CD8-positive, alpha-beta memory T cell (primary cell): ENCODE results near the gene TGFBR3L. TPM values are rescaled to one million over a fixed set of nuclear protein-coding genes. Genes with fewer than 3 reads are reported as not detected.

ENCODE experiments used
- CTCF ChIA-PET: fragments of 350-600 bp; sonication (Branson Sonifier 250); formaldehyde crosslinking; loops from one replicate; lab custom pipeline; 2021; ENCODE audit warnings: antibody characterized with exemption; lab: Charles Lee
- POLR2A ChIA-PET: fragments of 350-600 bp; sonication (Branson Sonifier 250); formaldehyde crosslinking; loops from one replicate; lab custom pipeline; 2021; ENCODE audit warnings: antibody characterized with exemption; lab: Charles Lee
- DNase-seq, 5 donors: peaks; one replicate each; pipeline versions ENCODE4 v3.0.0 to v3.0.0-alpha.2; 2020 to 2022; ENCODE audit warnings: mixed read lengths in 1 of 5
- H3K27ac ChIP-seq: one replicate; pipeline ENCODE4 v1.7.0; 2013; ENCODE audit warnings: low read depth, mild to moderate bottlenecking, low read length, moderate library complexity
- H3K27me3 ChIP-seq: 2 replicates; pipeline ENCODE4 v1.7.0; 2013; ENCODE audit warnings: low read length, mild to moderate bottlenecking; ENCODE audit not compliant: insufficient read depth, poor library complexity, severe bottlenecking
- H3K36me3 ChIP-seq: 2 replicates; pipeline ENCODE4 v1.7.0; 2013; ENCODE audit warnings: mild to moderate bottlenecking, low read length, moderate library complexity; ENCODE audit not compliant: insufficient read depth
- H3K4me1 ChIP-seq: 2 replicates; pipeline ENCODE4 v1.7.0; 2013; ENCODE audit warnings: mild to moderate bottlenecking, low read length, moderate library complexity; ENCODE audit not compliant: insufficient read depth
- H3K4me3 ChIP-seq: 2 replicates; pipeline ENCODE4 v1.7.0; 2013; ENCODE audit warnings: mild to moderate bottlenecking, low read length
- H3K9me3 ChIP-seq: 2 replicates; pipeline ENCODE4 v1.7.0; 2013; ENCODE audit warnings: mild to moderate bottlenecking, low read length
- H3K27ac Mint-ChIP-seq, 8 donors: one replicate each; pipeline ENCODE4 v1.8.0; 2020 to 2021; ENCODE audit warnings: mixed read lengths in 8 of 8, mild to moderate bottlenecking in 6 of 8, inconsistent platforms in 3 of 8, moderate library complexity in 3 of 8
- H3K27me3 Mint-ChIP-seq, 2 donors: one replicate each; pipeline ENCODE4 v1.8.0; 2020 to 2021; ENCODE audit warnings: mixed read lengths in 2 of 2, mild to moderate bottlenecking in 1 of 2, moderate library complexity in 1 of 2
- H3K36me3 Mint-ChIP-seq, 3 donors: one replicate each; pipeline ENCODE4 v1.8.0; 2020 to 2021; ENCODE audit warnings: mixed read lengths in 3 of 3, inconsistent platforms in 1 of 3, mild to moderate bottlenecking in 1 of 3
- H3K4me1 Mint-ChIP-seq, 3 donors: one replicate each; pipeline ENCODE4 v1.8.0; 2020 to 2021; ENCODE audit warnings: mixed read lengths in 3 of 3, inconsistent platforms in 1 of 3, mild to moderate bottlenecking in 1 of 3
- H3K4me3 Mint-ChIP-seq, 7 donors: one replicate each; pipeline ENCODE4 v1.8.0; 2020 to 2021; ENCODE audit warnings: mixed read lengths in 7 of 7, mild to moderate bottlenecking in 6 of 7, moderate library complexity in 4 of 7, inconsistent platforms in 2 of 7
- H3K9me3 Mint-ChIP-seq, 5 donors: one replicate each; pipeline ENCODE4 v1.8.0; 2020 to 2022; ENCODE audit warnings: mixed read lengths in 5 of 5, mild to moderate bottlenecking in 3 of 5, moderate library complexity in 2 of 5, inconsistent platforms in 1 of 5
- polyA plus RNA-seq: library from polyadenylated mRNA; unstranded; fragments of 300-500 nt; fragmentation: Illumina TruSeq; gene quantifications from one replicate; pipeline ENCODE4 v1.2.3, GENCODE V29; 2021
- total RNA-seq, 2 experiments: library from RNA; stranded (reverse); gene quantifications; one replicate each; pipeline ENCODE4 v1.2.3, GENCODE V29; 2021

The TGFBR3L gene
- total and polyA plus RNA-seq, 3 experiments from 2014 or later = 1.3 to 8.6 (median 7.7) TPM

- peaks cover 0 to 2% (median 0%) of the 10 kb centered on the region in 5 donors for H3K9me3 Mint-ChIP-seq
- peak overlapping the region; percentile 57 to 85 (median 78) for H3K4me3 Mint-ChIP-seq
- H3K4me1 ChIP-seq = peaks cover 21% of the 10 kb centered on the region
- peaks cover 0 to 13% (median 0%) of the 10 kb centered on the region in 3 donors for H3K36me3 Mint-ChIP-seq
- CTCF ChIA-PET = no interaction called here
- H3K4me1 Mint-ChIP-seq = peaks cover 18 to 47% (median 26%) of the 10 kb centered on the region in 3 donors
- H3K4me3 ChIP-seq = no peak overlapping the region
- H3K36me3 ChIP-seq = no peaks in the 10 kb centered on the region
- H3K27me3 ChIP-seq = no peaks in the 10 kb centered on the region
- H3K27ac ChIP-seq = no peak overlapping the region
- peak; percentile 71 to 86 (median 73) for DNase-seq
- peaks cover 0 to 1% of the 10 kb centered on the region in 2 donors for H3K27me3 Mint-ChIP-seq
- POLR2A ChIA-PET = no interaction called here
- H3K9me3 ChIP-seq = no peaks in the 10 kb centered on the region
- H3K27ac Mint-ChIP-seq = peak overlapping the region in 6 of 8 donors; percentile 60 to 84 (median 80)
These were observed 10.7 kb downstream of the TGFBR3L start for GRCh38 chr19:7925171-7925851.

DNA sequence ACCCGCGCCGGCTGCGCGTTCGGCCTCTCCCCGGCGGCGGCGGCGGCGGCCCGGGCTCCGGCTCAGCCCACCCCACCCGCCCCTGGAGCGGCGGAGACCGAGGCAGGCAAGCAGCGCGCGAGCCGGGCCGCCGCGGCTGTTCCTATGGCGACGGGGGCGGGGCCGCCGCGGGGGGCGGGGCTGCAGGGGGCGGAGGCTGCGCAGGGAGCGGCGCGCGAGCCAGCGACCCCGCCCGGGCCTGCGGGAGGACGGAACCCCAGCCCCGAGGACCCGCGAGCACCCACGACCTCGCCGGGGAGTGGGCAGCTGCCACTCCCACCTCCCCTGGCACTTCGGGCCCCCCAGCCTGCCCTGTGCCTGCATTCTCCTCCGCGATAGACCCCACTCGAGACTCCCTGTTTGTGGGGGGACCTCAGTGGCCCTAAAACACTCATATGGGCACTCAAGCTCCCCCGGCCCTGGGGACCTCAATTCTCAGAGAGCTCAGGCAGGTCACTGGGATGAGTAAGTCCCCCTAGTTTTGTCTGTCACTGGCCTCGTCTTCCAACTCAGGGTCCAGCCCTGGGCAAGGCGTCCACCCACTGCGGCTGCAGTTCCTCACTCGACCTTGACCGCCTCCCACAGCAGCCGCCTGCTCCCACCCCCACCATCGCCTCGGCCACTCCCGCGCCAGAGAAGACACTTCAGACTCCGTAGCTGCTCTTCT, 11.5 kb downstream of the TGFBR3L start, which contains the start of gene CTXN1:
TSS of gene CTXN1 (minus strand) at position 115 of the 706 bp plus-strand sequence. CDS start 597 bp downstream, outside the sequence.
- no peak within 1 kb of the TSS for H3K27ac ChIP-seq
- CTCF ChIA-PET = interaction anchor here (1.3 kb wide), 1 partner anchor 18 kb away, joined by 3 read pairs; no protein-coding TSS in a partner anchor
- peak within 1 kb of the TSS; percentile 62 to 85 (median 78) for H3K4me3 Mint-ChIP-seq
- H3K27me3 Mint-ChIP-seq = peaks cover 0 to 1% of the 10 kb centered on the region in 2 donors
- peaks cover 18% of the 10 kb centered on the region for H3K4me1 ChIP-seq
- H3K4me1 Mint-ChIP-seq = peaks cover 14 to 43% (median 21%) of the 10 kb centered on the region in 3 donors
- H3K4me3 ChIP-seq = no peak within 1 kb of the TSS
- peak; percentile 61 to 84 (median 75) for DNase-seq
- no peaks in the 10 kb centered on the region for H3K9me3 ChIP-seq
- peak within 1 kb of the TSS in 7 of 8 donors; percentile 60 to 84 (median 78) for H3K27ac Mint-ChIP-seq
- peaks cover 0 to 21% (median 1%) of the 10 kb centered on the region in 3 donors for H3K36me3 Mint-ChIP-seq
- H3K9me3 Mint-ChIP-seq = peaks cover 0 to 2% (median 0%) of the 10 kb centered on the region in 5 donors
- H3K36me3 ChIP-seq = no peaks in the 10 kb centered on the region
- H3K27me3 ChIP-seq = no peaks in the 10 kb centered on the region
- POLR2A ChIA-PET = no interaction called here

- peaks cover 12 to 35% (median 17%) of the 10 kb centered on the region in 3 donors for H3K4me1 Mint-ChIP-seq
- POLR2A ChIA-PET = interaction anchor here (0.6 to 2.9 kb wide), 2 partner anchors 17 to 146 kb away, joined by 3 to 18 read pairs; partner anchors contain the start of gene TIMM44
These were observed 12.3 kb downstream of the TGFBR3L start for GRCh38 chr19:7926727-7927604.

DNA sequence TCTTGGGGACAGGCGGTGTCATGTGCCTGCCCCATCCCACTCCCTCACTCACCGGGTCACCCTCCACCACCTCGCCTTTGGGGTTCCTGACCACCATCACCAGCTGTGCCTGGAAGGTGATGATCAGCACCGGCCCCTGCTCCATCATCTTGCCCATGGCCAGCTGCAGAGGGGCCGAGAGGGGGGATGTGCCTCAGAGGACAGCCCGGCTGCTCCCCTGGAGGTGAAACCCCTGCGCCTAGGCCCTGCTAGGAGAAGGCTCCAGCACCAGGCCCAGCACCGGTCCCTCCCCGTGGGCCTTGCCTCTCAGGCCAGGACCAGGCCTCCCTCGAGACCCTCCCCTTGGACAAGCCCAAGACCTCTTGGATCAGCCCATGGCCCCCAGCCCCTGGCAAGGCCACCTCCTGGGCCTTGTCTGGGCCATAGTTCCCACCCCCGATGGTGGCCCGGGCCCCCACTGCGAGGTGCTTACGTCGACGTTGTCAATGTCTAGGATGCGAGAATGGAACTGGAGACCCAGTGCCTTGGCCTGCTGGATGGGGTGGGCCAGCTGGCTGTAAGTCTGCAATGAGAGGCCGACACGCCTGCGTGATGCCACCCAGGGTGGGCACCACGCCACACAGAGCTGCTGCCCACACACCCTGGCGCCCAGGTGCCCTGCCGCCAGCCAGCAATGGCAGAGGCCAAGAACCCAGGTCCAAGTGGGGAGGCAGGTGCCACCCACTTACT, 13.1 kb downstream of the TGFBR3L start:
- POLR2A ChIA-PET = interaction anchor here (0.6 to 2.9 kb wide), 2 partner anchors 16 to 145 kb away, joined by 3 to 18 read pairs; partner anchors contain the start of gene TIMM44

More at GRCh38 chr19:7926727-7927604, 12.3 kb downstream of the TGFBR3L start:
- Histone ChIP-seq H3K9me3 (no peaks in the 10 kb centered on the region), H3K4me3 (no peak overlapping the region), H3K27ac (no peak overlapping the region), H3K4me1 (peaks cover 10% of the 10 kb centered on the region), H3K27me3 (no peaks in the 10 kb centered on the region), H3K36me3 (no peaks in the 10 kb centered on the region)
- no peak for DNase-seq
- peak overlapping the region in 5 of 7 donors; percentile 23 to 69 (median 62) for H3K4me3 Mint-ChIP-seq
- H3K36me3 Mint-ChIP-seq = peaks cover 0 to 21% (median 1%) of the 10 kb centered on the region in 3 donors
- no peaks in the 10 kb centered on the region for H3K27me3 Mint-ChIP-seq
- H3K9me3 Mint-ChIP-seq = peaks cover 0 to 2% (median 0%) of the 10 kb centered on the region in 5 donors
- CTCF ChIA-PET = interaction anchor here (1.3 kb wide), 1 partner anchor 18 kb away, joined by 3 read pairs; no protein-coding TSS in a partner anchor
- H3K27ac Mint-ChIP-seq = peak overlapping the region in 3 of 8 donors; percentile 36 to 63 (median 37)

GRCh38 chr19:7928334-7928706, 13.7 kb downstream of the TGFBR3L start:
- Mint-ChIP-seq H3K27ac (peak overlapping the region in 5 of 8 donors; percentile 12 to 90 (median 70)), H3K4me1 (peaks cover 9 to 26% (median 17%) of the 10 kb centered on the region in 3 donors), H3K27me3 (no peaks in the 10 kb centered on the region), H3K36me3 (peaks cover 0 to 26% (median 1%) of the 10 kb centered on the region in 3 donors), H3K9me3 (peaks cover 0 to 2% (median 0%) of the 10 kb centered on the region in 5 donors), H3K4me3 (peak overlapping the region in 1 of 7 donors; percentile 74)
- ChIA-PET CTCF (interaction anchor here (1.2 to 4.7 kb wide), 3 partner anchors 9 to 59 kb away, joined by 3 to 41 read pairs (median 5); partner anchors contain the start of gene TIMM44), POLR2A (interaction anchor here (2.9 kb wide), 1 partner anchor 16 kb away, joined by 18 read pairs; the partner anchor contains the start of gene TIMM44)
- H3K27me3 ChIP-seq = no peaks in the 10 kb centered on the region
- no peak for DNase-seq
- H3K4me1 ChIP-seq = peaks cover 9% of the 10 kb centered on the region
- H3K36me3 ChIP-seq = peaks cover 9% of the 10 kb centered on the region
- H3K4me3 ChIP-seq = no peak overlapping the region
- no peak overlapping the region for H3K27ac ChIP-seq
- no peaks in the 10 kb centered on the region for H3K9me3 ChIP-seq

More for the DNA sequence above, 13.1 kb downstream of the TGFBR3L start:
- H3K4me1 Mint-ChIP-seq = peaks cover 11 to 31% (median 17%) of the 10 kb centered on the region in 3 donors
- no peak for DNase-seq
- peaks cover 0 to 2% (median 0%) of the 10 kb centered on the region in 5 donors for H3K9me3 Mint-ChIP-seq
- H3K27ac ChIP-seq = no peak overlapping the region
- no peaks in the 10 kb centered on the region for H3K27me3 Mint-ChIP-seq
- H3K9me3 ChIP-seq = no peaks in the 10 kb centered on the region
- peak overlapping the region in 1 of 8 donors; percentile 79 for H3K27ac Mint-ChIP-seq
- H3K4me1 ChIP-seq = peaks cover 9% of the 10 kb centered on the region
- H3K36me3 ChIP-seq = peaks cover 7% of the 10 kb centered on the region
- H3K4me3 Mint-ChIP-seq = peak overlapping the region in 1 of 7 donors; percentile 74
- CTCF ChIA-PET = interaction anchor here (1.2 to 4.7 kb wide), 3 partner anchors 10 to 58 kb away, joined by 3 to 41 read pairs (median 5); partner anchors contain the start of gene TIMM44
- H3K4me3 ChIP-seq = no peak overlapping the region
- peaks cover 0 to 23% (median 1%) of the 10 kb centered on the region in 3 donors for H3K36me3 Mint-ChIP-seq
- H3K27me3 ChIP-seq = no peaks in the 10 kb centered on the region

DNA sequence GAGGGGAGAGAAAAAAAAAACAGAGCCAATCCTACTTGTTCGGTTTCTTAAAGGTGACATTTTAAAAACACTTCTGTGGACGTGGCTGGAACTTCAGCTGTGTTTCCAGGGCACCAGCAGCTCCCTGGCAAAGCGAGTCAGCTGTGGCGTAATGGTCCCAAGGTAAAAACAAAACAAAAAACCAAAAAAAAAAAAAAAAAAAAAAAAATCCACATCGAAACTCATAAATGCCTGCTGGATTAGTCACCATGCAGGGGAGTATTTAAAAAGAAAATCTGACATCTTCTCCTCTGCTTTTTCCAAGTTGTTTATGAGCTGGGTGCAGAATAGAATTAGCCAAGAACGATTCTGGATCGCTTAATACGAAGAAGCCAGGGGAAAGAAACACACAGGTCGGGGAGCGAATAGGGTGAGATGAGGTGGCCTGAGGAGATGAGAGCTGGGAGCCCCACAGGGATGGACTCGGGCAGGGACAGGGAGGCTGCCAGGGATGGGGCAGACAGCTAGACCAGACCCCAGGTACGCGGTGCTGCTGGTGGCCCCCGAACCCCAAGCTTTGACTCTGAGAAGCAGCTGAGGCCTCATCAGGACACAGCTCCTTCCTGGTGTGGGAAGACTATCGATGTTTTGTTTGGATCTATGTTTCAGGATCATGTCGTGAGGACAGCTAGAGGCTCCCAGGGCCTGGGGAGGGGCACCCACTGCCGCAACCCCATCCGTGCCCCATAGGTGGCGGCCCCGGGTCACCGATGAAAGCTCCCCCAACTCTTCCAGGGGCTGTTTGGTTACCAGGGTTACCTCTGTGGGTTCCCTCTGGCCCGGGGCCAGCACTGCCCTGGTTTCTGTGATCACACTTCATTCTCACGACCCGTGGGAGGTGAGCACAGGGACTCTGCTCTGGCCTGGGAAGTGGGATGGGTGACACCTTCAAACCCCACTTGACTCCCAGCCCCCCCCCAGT, 14.4 kb downstream of the TGFBR3L start:
- H3K4me1 Mint-ChIP-seq = peaks cover 9 to 24% (median 17%) of the 10 kb centered on the region in 3 donors
- POLR2A ChIA-PET = interaction anchor here (1.2 to 2.9 kb wide), 2 partner anchors 9 to 15 kb away, joined by 8 to 18 read pairs; partner anchors contain the start of genes SNAPC2 and TIMM44
- Histone ChIP-seq H3K9me3 (no peaks in the 10 kb centered on the region), H3K36me3 (peaks cover 9% of the 10 kb centered on the region), H3K27me3 (no peaks in the 10 kb centered on the region), H3K4me1 (peaks cover 9% of the 10 kb centered on the region), H3K4me3 (no peak overlapping the region), H3K27ac (no peak overlapping the region)
- H3K4me3 Mint-ChIP-seq = peak overlapping the region in 2 of 7 donors; percentile 59 to 74
- CTCF ChIA-PET = interaction anchor here (0.7 to 4.7 kb wide), 5 partner anchors 9 to 73 kb away, joined by 3 to 41 read pairs (median 3); partner anchors contain the start of gene TIMM44
- DNase-seq = peak; percentile 70 to 89 (median 77)
- H3K9me3 Mint-ChIP-seq = peaks cover 0 to 2% (median 0%) of the 10 kb centered on the region in 5 donors
- H3K36me3 Mint-ChIP-seq = peaks cover 0 to 32% (median 1%) of the 10 kb centered on the region in 3 donors
- H3K27ac Mint-ChIP-seq = peak overlapping the region in 7 of 8 donors; percentile 78 to 97 (median 80)
- no peaks in the 10 kb centered on the region for H3K27me3 Mint-ChIP-seq
